ENCODE measurements around the gene ZFAND2A.
"Not testable (repeated sequence)": the region's sequence is repeated elsewhere in the genome, so short reads cannot be mapped to it uniquely, and the experiment has no call there.

Gene ZFAND2A, protein sequence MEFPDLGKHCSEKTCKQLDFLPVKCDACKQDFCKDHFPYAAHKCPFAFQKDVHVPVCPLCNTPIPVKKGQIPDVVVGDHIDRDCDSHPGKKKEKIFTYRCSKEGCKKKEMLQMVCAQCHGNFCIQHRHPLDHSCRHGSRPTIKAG

DNA sequence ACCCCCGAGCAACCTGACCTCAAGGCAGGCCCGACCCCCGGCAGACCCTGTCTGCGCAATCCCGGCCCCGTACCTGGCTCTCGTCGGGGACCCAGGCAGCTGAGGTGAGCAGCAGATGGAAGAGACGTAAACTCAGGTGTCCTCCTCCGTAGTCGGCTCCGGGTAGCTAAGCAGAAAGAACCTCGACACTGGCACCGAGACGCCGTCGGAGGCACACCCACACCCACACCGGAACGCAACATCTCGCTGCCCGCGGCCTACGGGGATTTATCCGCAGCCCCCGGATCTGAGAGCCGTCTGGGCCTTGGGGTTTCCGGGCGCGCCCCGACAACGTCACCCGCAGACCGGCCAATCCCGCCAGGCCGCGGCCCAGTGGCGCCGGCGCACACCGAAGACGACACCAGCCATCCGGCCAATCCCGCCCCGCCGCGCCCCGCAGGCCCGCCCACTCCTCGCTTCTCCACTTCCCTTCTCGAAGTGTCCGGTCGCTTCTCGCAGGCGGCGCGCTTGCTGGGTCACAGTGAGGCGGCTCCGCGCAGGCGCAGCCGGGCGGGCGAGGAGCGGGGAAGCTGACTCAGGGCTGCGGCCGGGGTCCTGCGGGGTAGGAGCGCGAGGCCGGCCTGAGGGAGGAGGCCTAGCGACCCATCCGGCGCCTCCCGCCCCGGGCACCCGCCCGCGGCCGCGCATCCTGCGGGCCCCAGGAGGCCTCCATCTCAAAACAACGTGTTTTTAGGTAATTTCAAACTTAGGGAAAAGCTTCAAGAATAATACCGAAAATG is at the start of gene ZFAND2A:
ZFAND2A (minus strand) TSS at position 306 of the 779 bp plus-strand sequence. CDS start 1,984 bp downstream, outside the sequence.
- DNase-seq, result peak; percentile 93

DNA sequence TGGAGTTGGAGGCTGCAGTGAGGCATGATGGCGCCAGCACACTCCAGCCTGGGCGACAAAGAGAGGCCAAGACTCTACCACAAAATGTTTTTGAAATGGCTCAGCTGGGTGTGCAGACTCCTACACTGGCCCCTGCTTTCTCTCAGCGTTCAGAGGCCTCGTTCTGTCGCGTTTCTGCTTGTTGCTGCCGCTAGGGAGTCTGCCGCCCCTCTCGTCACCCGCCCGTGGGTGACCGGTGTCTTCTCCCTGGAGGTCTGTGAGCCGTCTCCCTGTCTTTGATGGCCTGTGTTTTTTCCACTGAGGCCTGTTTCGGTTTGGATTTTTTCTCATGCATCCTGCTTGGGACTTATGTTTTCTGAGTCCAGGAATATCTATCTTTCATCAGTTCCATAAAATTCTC is 49.1 kb upstream of the ZFAND2A start:
- no peak for DNase-seq

DNA sequence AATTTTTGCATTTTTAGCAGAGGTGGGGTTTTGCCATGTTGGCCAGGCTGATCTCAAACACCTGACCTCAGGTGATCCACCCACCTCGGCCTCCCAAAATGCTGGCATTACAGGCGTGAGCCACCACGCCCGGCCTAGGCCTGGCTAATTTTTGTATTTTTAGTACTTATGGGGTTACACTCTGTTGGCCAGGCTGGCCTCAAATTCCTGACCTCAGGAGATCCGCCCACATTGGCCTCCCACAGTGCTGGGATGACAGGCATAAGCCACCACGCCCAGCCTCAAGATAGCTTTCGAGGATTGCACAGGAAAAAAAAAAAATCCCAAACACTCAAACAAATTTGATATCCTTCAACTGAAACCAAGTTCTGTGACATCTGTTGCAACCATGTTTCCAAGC is 45.7 kb upstream of the ZFAND2A start:
- DNase-seq, result not testable (repeated sequence)

DNA sequence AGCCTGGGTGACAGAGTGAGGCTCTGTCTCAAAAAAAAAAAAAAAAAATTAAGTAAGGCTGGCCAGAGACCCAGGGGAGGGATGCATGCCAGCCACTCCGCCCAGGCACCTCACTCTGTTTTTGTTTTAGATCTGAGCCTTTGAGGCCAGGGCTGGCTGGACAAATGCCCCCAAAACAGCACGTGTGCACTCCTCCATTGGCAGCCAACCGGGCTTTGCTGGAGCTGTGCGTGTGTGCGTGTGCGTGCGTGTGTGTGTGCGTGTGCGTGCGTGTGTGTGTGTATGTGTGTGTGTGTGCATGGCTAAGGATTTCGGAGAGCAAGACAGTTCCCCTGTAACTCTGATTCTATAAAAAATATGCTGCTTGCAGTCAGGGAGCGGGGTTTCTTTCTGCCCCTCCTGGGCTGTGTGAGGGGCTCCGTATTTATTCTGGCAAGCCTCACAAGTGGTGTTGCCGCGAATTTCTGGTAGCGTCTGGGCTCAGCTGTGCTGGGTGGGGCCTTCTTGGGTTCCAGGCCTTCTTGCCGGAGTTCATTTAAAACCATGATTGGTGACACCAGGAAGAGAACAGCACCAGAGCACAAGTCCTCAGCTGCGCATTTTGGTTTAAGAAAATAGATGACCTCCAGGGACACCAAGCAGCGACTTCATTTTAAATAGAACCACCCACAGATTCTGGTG is 44.6 kb upstream of the ZFAND2A start:
- DNase-seq, result no peak

DNA sequence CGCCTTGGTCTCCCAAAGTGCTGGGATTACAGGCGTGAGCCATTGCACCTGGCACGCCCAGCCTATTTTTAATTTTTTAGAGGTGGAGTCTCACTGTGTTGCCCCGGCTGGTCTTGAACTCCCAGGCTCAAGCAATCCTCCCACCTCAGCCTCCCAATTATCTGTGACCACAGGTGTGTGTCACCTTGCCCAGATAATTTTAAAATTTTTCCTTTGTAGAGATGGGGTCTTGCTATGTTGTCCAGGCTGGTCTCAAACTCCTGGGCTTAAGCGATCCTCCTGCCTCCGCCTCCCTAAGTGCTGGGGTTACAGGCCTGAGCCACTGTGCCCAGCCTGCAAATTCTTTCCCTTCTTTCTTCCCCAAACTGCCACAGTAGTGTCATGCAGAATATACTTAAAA is 42.9 kb upstream of the ZFAND2A start:
- not testable (repeated sequence) for DNase-seq

DNA sequence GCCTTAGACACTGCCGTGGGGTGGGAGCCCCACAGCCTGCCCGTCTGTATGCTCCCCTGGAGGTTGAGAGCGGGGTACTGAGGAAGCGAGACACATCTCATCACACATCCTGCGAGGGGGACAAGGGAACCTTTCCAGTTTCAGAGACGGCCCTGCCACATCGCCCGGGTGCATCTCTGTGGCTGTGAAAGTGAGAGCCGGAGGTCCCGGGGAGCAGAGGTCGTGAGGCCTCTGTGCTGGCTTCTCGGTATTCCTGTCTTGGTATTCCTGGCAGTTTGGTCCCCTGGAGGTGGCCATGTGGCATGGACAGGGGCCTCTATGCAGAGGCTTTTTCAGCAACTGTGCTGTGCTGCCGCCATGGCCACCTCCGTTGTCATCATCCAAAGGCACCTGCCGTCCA is 41.9 kb upstream of the ZFAND2A start:
- DNase-seq, result no peak

DNA sequence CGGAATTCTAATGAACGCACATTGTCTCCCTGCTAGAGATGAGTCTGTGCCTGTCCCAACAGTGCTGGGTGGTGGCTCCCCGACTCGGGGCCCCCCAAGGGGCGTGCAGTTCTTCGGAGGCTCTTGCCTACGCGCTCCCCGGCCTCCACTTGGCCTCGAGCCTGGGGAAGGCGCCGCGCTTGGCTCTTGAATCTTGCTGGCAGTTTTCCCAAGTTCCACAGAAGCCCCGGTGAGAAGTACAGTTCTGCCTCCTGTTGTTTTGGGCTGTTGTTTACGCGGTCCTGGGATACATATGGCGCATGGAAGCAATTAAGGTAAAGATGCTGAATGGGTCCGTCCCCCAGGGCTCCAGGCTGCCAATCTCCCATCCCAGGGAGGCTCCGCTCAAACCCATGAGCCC is 40.0 kb upstream of the ZFAND2A start:
- peak; percentile 64 for DNase-seq

DNA sequence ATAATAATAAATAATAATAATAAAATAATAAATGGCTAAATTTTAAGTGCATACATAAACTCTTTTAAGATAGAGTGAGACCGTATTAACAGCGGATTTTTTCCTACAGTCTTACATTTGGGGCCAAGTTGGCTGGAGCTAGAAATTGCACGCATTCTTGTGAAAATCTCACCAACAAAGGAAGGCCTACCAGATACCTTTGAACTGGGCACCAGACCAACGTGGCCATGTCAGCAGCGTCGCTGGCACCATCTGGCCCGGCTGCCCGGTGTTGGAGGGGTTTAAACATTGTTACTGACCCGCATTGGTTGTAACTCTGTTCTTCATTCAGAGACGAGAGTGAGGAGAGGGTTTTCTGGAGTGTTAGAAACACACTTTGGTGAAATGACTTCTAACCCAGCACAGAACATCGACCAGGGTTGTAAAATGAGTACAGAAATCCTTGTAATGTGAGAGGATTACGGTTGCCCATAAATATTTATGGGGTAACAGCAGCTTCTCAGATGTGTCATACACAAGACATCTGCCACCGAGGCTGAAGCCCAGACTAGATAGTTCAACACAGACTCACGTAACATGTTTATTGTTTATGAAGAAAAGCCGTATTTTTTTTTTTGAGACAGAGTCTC is 38.1 kb upstream of the ZFAND2A start:
- DNase-seq, result peak; percentile 73

DNA sequence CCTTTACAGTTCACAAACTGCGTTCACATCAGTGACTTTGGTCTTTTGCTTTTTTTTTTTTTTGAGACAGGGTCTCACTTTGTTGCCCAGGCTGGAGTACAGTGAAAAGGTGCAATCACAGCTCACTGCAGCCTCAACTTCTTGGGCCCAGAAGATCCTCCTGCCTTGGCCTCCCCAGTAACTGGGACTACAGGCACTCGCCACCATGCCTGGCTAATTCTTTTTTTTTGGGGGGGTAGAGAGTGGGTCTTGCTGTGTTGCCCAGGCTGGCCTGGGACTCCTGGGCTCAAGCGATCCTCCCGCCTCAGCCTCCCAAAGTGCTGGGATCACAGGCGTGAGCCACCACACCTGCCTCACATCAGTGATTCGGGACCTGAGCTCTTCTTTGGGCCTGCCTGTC is 37.0 kb upstream of the ZFAND2A start:
- DNase-seq, result no peak

DNA sequence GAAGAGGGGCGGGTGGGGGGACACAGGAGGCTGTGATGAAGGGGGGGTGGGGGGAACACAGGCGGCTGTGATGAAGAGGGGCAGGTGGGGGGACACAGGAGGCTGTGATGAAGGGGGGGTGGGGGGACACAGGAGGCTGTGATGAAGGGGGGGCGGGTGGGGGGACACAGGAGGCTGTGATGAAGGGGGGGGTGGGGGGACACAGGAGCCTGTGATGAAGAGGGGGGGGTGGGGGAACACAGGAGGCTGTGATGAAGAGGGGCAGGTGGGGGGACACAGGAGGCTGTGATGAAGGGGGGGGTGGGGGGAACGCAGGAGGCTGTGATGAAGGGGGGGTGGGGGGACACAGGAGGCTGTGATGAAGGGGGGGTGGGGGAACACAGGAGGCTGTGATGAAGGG is 36.4 kb upstream of the ZFAND2A start:
- DNase-seq, result not testable (repeated sequence)

DNA sequence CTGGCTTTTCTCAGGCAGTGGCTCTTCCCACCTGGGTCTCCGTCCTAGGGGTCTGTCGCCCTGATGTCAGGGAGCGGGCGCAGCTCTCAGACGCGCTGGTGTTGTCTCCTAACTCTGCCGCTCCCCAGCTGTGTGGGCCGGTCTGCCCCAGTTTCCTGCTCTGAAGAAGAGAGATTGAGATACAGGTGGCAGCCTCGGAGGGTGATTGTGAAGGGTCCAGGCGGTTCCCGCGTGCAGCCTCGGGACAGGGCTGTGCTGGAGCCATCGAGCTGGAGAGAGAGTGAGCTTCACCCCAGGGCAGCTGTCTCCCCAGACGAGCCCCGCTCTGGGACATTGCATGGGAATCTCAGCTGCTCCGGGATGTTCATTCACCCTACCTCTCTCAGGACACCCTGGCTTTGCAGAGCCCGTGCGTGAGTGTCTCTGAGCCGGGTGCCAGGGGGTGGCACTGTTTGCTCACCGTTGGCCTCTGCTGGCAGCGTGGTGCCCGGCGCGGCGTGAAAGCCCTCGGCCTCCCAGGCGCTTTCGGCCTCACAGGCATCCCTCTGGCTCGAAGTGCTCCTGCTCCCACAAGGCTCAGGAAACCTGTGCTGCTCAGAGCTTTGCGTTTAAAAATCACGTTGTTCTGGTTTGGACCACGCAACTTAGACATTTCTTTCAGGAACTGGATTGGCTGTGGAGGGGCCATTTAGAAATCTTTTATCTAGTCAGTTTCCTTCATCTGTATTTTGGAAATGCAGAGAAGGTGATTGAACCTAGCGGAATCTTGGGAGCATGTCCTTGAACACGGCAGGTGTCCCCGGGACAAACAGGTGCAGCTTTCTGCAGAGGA is 33.8 kb upstream of the ZFAND2A start:
- peak; percentile 58 for DNase-seq

DNA sequence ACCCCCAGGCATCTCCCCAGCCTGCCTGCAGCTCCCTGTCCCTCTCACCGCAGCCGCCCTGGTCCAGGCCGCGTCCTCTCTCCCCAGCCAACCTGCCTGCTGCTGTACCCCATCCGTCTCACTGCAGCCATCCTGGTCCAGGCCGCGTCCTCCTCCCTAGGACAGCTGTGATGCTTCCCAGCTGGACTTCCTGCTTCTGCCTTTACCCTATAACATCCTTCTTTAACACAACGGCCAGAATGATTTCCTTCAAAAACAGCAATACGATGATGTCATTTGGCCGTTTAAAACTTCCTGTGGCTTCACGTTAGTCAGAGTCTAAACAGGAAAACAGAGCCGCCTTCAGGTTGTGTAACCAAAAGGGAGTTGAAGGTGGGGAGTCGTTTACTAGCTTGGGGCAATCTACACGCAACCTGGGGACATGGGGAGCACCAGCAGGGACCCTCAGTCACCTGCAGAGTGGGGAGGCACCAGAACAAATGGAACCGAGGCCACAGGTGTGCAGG is 32.2 kb upstream of the ZFAND2A start:
- no peak for DNase-seq

DNA sequence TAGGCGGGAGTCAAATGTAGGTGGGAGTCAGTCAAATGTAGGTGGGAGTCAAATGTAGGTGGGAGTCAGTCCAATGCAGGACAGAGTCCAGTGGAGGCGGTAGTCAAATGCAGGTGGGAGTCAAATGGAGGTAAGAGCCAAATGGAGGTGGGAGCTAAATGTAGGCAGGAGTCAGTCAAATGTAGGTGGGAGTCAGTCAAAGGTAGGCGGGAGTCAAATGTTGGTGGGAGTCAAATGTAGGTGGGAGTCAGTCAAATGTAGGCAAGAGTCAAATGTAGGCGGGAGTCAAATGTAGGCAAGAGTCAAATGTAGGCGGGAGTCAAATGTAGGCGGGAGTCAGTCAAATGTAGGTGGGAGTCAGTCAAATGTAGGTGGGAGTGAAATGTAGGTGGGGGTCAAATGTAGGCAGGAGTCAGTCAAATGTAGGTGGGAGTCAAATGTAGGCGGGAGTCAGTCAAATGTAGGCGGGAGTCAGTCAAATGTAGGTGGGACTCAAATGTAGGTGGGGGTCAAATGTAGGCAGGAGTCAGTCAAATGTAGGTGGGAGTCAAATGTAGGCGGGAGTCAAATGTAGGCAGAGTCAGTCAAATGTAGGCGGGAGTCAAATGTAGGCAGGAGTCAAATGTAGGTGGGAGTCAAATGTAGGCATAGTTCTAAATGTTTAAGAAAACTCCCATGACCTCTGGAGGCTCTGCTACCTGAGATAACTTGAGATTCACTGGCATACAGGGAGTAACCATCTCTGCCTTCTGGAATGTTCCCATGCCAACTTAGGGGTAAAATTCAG is 30.2 kb upstream of the ZFAND2A start:
- no peak for DNase-seq

DNA sequence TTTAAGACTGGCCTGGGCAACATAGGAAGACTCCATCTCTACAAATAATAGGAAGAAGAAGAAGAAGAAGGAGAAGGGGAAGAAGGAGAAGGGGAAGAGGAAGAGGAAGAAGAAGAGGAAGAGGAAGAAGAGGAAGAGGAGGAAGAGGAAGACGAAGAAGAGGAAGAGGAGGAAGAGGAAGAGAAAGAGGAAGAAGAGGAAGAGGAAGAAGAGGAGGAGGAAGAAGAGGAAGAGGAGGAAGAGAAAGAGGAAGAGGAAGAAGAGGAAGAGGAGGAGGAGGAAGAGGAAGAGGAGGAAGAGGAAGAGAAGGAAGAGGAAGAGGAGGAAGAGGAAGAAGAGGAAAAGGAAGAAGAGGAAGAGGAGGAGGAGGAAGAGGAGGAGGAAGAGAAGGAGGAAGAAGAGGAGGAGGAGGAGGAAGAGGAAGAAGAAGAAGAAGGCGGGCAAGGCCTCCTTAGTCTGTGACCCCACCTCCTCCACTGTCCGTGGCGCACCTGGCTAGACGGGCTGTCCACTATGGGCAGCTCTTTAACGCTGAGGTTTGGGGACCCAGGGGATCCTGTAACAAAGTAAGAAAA is 28.8 kb upstream of the ZFAND2A start:
- DNase-seq, result no peak

DNA sequence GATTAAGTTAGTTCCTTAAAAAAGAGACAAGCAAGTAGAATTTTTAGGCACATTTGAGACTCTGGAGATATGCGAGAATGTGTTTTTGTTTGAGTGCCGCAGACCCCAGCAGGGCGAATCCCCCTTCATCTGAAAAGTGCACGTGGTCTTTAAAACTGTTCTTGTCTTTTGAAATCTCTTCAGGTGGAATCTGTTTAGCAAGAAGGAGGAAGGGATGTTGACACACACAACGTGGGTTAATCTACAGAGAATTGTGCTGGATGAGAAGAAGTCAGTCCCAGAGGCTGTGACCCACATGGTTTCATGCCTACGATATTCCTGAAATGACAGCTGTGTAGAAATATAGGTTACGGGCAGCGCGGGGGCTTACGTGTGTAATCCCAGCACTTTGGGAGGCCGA is 27.1 kb upstream of the ZFAND2A start:
- DNase-seq, result no peak

DNA sequence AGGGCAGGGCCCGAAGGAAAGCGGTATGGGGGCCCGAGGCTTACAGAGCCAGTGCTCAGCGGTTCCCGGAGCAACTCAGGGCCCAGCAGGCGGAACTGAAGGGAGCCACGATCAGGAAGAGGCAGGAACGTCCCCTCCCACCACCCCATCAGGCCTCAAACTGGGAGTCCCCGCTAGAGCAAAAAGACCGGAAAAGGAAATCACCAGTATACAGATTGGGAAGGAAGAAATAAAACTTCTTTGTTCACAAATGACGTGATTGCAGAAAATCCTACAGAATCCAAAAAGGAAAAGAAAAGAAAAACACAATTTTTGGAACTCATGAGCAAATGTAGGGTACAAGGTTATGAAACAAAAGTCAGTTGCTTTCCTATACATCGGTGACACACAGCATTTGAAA is 21.6 kb upstream of the ZFAND2A start:
- no peak for DNase-seq

DNA sequence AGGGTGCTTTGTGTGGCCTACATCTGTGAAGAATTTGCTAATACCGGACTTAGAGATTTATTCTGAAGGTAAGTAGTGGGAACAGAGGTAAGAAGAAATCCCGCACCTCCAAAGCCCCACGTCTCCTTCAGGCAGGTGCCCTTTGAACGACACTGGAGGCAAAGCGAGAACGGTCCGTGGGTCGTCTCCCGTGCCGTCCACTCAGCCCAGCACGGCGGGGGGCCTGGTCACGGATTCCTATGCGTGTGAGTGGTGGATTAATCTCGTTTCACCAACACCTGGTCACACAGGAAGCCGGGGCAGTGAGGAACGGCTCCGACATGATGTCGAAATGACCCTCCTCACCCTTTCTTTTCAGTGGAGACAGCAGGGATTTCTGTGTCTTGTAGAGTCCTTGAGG is 21.0 kb upstream of the ZFAND2A start:
- DNase-seq, result no peak

DNA sequence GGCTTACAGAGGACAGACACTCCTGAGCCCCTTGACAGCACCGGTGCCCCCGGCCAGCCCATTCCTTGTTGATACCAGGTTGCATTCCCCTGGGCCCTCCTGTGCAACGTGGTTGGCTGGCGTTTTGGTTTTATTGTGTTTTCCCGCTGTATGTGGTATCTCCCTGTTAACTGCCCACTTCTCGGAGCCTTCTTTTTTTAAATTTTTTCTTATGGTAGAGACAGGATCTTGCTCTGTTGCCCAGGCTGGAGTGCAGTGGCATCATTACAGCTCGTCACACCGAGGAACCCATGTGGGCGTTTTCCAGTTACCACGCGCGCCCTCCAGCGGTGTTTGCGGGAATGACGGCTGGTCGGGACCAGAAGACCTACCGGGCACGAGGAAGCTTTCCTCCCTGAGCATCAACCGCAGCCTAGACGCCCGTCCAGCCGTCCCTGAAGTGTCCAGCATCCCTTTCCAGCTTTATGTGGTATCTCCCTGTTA is 16.9 kb upstream of the ZFAND2A start:
- peak; percentile 72 for DNase-seq

DNA sequence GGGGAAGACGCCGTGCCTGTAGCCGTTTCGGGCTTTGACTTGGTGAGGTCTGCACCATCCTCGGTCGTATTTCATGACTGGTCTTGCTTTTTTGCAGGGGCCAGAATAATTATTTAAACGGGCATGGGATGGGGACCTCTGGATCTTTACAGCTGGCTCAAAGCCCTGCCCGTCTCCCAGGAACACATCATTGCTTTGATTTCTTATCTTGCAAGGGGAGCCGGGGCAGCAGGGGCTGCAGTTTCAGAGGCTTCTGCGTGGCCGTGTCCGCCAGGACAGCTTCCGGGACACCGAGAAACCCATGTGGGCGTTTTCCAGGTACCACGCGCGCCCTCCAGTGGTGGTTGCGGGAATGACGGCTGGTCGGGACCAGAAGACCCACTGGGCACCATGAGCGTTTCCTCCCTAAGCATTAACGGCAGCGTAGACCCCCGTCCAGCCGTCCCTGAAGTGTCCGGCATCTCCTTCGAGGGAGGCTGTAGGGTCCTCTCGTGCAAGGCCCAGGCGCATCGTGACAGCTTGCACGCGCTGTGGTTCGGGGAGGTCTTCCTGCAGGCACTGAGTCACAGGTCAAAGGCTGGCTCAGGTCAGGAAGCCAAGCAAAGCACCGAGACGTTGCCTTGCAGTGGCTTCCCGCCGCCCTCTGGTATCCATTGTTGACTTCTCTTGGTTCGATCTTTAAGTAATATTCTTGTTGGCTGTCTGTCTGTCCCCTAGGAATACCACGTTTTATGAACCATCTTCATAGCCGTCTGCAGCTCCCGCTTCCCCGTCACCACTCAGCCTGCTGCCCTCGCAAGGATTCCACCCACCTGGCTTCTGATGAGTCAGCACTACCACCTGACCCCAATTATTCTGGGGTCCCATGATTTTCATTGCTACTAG is 16.2 kb upstream of the ZFAND2A start:
- DNase-seq, result peak; percentile 45

DNA sequence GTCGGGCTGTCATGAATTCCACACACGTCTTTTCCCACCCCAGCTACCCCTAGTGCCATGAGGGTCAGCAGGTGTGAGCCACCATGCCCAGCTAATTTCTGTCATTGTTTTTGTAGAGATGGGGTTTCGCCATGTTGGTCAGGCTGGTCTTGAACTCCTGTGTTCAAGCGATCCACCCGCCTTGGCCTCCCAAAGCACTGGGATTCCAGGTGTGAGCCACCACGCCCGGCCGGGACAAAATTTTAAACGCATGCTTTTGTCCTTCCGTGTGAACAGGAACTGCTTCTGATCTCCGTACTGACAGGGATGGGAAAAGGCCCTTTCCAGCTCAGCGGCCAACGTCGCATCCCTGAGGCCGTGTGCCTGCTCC is 15.6 kb upstream of the ZFAND2A start:
- no peak for DNase-seq
